NCI-H510A (cell line): ENCODE results near the gene SMARCC1.

Experiments used
- DNase-seq: peaks from one replicate; lab custom pipeline; 2025; lab: John Stamatoyannopoulos, UW

The SMARCC1 gene

GRCh38 chr3:47588053-47588452 lies 193.6 kb downstream of the SMARCC1 start:
- no peak for DNase-seq

- no peak for DNase-seq
Measured at GRCh38 chr3:47586746-47587145, 194.9 kb downstream of the SMARCC1 start.

DNA sequence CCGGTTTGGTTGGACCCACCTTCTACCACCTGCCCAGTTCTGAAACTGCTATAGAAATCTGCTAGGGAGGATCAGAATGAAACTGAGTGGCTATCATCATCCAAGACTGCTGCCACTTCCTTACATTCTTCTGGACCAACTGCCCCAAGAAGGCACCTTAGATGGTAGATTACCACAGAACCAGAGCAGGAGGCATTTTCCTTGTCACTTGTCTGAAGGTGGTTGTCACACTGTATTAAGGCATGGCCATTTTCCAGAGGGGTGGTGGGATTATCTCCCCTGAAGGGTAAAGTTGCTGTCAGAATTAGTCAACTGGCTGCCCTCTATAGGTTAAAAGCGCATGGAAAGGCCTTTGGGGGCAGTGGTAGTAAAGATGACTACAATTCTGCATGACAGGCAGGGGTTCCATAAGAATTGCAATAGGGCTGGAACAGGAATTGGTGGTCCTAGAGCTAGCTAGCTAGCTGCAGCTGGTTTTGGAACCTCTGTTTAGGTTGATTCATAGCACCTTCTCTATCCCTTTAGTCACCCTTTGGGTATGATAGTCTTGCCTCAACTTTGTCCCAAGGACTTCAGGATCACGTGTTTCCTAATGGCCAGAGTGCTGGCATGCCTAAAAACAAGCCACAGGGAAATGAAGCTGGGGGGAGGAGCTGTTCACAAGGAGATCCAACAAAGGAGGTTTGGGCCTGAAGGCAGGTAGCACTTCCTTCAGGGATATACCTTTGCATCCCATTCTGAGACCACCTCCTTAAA lies 198.2 kb downstream of the SMARCC1 start:
- DNase-seq, result no peak

DNA sequence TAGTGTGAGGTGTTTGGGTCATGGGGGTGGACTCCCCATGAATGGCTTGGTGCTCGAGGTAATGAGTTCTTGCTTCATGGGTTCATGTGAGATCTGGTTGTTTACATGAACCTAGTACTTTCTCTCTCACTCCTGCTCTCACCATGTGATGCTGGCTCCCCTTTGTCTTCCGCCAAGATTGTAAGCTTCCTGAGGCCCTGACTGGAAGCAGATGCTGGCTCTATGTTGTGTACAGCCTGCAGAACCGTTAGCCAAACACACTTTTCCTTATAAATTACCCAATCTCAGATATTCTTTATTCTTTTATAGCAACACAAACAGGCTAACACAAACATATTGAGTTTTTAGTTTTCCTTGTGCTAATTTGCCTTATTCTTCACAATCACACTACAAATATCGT lies 199.9 kb downstream of the SMARCC1 start:
- no peak for DNase-seq

DNA sequence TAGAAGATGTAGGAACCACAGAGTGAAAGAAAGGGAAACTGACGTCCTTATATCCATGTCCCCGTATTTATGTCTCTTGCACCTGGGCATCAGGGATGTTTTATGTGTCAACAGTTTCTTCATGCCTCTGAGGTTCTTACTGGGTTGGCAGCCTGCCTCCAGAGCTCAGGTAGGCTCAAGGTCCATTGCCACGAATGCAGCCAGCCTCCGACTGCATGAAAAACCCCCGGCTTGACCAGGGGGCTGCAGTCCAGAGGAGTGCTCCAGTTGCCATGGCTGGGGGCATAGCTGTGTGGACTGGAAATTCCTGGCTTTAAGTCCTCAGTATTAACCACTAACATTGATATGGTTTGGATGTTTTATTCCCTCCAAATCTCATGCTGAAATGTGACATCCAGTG lies 200.3 kb downstream of the SMARCC1 start:
- no peak for DNase-seq

GRCh38 chr3:47580481-47580880 lies 201.2 kb downstream of the SMARCC1 start:
- no peak for DNase-seq

GRCh38 chr3:47579875-47580274 lies 201.8 kb downstream of the SMARCC1 start:
- DNase-seq, result no peak

- DNase-seq, result no peak
Measured at GRCh38 chr3:47578691-47579632, 202.7 kb downstream of the SMARCC1 start, which contains the start of gene CSPG5. CSPG5 (minus strand) TSS chr3:47578865; CDS start chr3:47578693, 172 bp downstream.

- no peak for DNase-seq
Measured at GRCh38 chr3:47578119-47578632, 203.5 kb downstream of the SMARCC1 start.

GRCh38 chr3:47577583-47578118 lies 204.0 kb downstream of the SMARCC1 start:
- no peak for DNase-seq

- DNase-seq, result no peak
Measured at GRCh38 chr3:47573190-47574172, 208.2 kb downstream of the SMARCC1 start.

DNA sequence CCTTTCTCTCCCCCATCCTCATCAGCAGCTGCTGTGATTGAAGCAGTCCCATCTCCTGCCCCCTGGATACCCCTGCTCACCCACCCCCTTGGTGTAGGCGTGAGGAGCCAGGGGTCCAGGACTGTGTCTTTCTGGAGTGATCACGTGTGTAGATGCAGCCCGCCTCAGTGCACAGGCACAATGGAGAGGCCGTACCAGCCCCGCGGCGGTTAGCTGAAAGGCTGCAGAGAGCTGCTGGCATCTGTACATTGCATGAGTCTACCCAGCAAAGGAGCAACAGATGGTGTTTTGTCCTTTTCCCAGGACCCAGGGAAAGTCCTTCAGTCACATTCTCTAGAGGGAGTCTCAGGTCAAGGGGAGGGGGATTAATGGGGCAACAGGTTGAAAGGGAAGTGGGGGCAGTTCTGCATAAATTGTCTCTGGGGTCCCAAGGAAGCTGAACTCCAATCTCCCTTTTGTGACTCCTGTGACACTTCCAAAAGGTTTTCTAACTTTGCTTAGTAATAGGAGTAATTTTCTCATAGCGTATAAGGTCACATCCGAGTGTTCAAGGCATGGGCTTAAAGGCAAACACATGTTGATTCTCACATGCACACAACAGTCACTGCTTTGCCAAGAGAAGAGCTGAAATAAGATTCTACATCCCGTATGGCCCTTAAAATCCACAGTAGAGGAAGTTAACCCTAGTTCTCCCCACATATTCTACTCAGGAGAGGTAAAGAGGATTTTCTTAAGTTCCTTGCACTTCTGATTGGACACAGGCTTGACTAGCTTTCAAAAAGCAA lies 210.1 kb downstream of the SMARCC1 start:
- no peak for DNase-seq

- DNase-seq, result no peak
Measured at GRCh38 chr3:47568901-47569300, 212.8 kb downstream of the SMARCC1 start.

- DNase-seq, result no peak
Measured at GRCh38 chr3:47567149-47567548, 214.5 kb downstream of the SMARCC1 start.

GRCh38 chr3:47566667-47567066 lies 215.0 kb downstream of the SMARCC1 start:
- no peak for DNase-seq

GRCh38 chr3:47565734-47566550 lies 215.8 kb downstream of the SMARCC1 start:
- no peak for DNase-seq

DNA sequence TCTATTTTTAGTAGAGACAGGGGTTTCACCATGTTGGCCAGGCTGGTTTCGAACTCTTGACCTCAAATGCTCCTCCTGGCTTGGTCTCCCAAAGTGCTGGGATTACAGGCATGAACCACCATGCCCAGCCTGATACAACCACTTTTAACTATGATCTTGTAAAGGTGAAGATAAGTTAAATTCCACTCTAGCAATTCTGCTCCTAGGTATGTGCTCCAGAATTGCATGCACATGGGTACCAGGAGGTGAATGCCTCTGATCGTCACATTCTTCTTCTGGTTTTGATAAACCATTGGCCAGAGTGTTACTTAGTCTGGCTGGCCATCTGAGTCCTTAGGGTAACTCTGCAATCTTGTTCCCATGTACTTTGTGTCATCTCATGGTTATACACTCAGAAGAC lies 225.3 kb downstream of the SMARCC1 start:
- no peak for DNase-seq

GRCh38 chr3:47554335-47554734 lies 227.4 kb downstream of the SMARCC1 start:
- no peak for DNase-seq

DNA sequence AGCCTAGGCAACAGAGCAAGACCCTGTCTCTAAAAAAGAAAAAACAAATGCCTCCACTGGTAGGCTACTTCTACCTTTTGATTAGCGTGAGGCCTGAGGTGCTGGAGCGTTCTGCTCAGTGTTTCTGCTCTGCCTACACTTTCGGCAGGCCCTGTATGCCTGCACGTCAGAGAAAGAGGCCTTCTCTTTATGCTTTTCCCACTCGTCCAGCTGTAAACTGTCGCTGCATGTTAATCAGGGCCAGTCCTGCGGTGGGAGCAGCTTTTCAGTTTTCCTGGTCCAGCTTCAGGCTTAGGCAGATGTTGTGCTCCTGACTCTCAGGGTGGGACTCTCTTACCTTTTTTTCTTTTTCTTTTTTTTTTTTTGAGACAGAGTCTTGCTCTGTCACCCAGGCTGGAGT lies 228.3 kb downstream of the SMARCC1 start:
- no peak for DNase-seq
